ENCODE measurements around the gene C11orf52. TPM values are rescaled to one million over a fixed set of nuclear protein-coding genes. Genes with fewer than 3 reads are reported as not detected.
A peak's percentile ranks its signal among the peaks of the same experiment; 100 is the strongest.

The C11orf52 gene
- total and polyA plus RNA-seq, 2 of the 13 experiments (the other 11 are each of a cell fraction or from before 2014, with no cell fraction given): 7.4 to 11.0 TPM

DNA sequence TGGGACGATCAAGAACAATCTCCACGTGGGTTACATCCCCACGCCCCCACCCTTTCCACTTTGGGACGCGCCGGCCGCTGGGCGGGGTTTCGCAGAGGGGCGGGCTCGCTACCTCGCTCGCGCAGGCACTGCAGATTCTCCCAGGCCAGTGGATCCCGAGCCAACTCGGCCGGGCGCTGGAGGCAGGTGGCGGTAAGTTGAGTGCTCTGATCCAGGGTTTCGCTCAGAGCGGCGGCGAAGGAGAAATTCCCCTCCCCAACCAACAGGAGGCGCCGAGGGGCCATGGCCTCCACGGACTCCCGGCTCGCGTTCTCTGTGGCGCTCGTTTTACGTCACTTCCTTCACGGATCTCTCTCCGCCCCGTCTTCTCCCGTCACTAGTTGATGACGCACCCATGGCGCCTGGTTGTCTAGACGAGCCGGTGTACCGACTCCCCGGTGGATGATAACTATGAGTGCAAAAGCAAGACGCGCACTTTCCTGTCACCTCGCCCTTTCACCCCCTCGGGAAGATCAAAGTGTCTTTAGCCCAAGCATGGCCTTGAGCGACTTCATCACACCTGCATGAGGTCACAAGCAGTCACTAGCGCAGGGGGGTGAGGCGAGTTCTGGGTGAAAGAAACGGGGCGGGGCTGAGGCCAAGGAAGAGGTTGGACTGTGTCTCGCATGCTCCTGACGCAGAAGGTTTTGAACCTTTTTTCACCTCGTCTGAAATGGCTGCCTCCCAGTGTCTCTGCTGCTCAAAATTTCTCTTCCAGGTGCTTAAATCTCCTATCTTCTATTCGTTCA lies 39.7 kb upstream of the C11orf52 start, which contains the start of the genes CFAP68 and FDXACB1 (continued):
- TF ChIP-seq NR2C2 (CRISPR knock-in tag; IDR thresholded peaks at IDR 0.05; ENCODE audit: borderline replicate concordance): peak; percentile 88
- TF ChIP-seq ZNF460 (CRISPR knock-in tag; IDR thresholded peaks at IDR 0.05; ENCODE audit: borderline replicate concordance): peak; percentile 10; the same call in 1 of the 2 replicates
- TF ChIP-seq, protein P1, sequence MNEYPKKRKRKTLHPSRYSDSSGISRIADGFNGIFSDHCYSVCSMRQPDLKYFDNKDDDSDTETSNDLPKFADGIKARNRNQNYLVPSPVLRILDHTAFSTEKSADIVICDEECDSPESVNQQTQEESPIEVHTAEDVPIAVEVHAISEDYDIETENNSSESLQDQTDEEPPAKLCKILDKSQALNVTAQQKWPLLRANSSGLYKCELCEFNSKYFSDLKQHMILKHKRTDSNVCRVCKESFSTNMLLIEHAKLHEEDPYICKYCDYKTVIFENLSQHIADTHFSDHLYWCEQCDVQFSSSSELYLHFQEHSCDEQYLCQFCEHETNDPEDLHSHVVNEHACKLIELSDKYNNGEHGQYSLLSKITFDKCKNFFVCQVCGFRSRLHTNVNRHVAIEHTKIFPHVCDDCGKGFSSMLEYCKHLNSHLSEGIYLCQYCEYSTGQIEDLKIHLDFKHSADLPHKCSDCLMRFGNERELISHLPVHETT (CRISPR knock-in tag; conservative IDR thresholded peaks at IDR 0.05): peak; percentile 94
- no peak; the same call in none of the 2 replicates for TF ChIP-seq GFI1 (CRISPR knock-in tag; IDR thresholded peaks at IDR 0.05; ENCODE audit: borderline replicate concordance)
- TF ChIP-seq GATAD2A (CRISPR knock-in tag; IDR thresholded peaks at IDR 0.05): peak; percentile 53; the same call in 1 of the 2 replicates
- TF ChIP-seq, protein P2, sequence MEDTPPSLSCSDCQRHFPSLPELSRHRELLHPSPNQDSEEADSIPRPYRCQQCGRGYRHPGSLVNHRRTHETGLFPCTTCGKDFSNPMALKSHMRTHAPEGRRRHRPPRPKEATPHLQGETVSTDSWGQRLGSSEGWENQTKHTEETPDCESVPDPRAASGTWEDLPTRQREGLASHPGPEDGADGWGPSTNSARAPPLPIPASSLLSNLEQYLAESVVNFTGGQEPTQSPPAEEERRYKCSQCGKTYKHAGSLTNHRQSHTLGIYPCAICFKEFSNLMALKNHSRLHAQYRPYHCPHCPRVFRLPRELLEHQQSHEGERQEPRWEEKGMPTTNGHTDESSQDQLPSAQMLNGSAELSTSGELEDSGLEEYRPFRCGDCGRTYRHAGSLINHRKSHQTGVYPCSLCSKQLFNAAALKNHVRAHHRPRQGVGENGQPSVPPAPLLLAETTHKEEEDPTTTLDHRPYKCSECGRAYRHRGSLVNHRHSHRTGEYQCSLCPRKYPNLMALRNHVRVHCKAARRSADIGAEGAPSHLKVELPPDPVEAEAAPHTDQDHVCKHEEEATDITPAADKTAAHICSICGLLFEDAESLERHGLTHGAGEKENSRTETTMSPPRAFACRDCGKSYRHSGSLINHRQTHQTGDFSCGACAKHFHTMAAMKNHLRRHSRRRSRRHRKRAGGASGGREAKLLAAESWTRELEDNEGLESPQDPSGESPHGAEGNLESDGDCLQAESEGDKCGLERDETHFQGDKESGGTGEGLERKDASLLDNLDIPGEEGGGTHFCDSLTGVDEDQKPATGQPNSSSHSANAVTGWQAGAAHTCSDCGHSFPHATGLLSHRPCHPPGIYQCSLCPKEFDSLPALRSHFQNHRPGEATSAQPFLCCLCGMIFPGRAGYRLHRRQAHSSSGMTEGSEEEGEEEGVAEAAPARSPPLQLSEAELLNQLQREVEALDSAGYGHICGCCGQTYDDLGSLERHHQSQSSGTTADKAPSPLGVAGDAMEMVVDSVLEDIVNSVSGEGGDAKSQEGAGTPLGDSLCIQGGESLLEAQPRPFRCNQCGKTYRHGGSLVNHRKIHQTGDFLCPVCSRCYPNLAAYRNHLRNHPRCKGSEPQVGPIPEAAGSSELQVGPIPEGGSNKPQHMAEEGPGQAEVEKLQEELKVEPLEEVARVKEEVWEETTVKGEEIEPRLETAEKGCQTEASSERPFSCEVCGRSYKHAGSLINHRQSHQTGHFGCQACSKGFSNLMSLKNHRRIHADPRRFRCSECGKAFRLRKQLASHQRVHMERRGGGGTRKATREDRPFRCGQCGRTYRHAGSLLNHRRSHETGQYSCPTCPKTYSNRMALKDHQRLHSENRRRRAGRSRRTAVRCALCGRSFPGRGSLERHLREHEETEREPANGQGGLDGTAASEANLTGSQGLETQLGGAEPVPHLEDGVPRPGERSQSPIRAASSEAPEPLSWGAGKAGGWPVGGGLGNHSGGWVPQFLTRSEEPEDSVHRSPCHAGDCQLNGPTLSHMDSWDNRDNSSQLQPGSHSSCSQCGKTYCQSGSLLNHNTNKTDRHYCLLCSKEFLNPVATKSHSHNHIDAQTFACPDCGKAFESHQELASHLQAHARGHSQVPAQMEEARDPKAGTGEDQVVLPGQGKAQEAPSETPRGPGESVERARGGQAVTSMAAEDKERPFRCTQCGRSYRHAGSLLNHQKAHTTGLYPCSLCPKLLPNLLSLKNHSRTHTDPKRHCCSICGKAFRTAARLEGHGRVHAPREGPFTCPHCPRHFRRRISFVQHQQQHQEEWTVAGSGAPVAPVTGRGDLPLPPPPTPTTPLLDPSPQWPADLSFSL (CRISPR knock-in tag; IDR thresholded peaks at IDR 0.05): no peak
- TF ChIP-seq HCFC1 (IDR thresholded peaks at IDR 0.05; ENCODE audit: low read depth, low read length): peak; percentile 70
- TF ChIP-seq HMG20A (CRISPR knock-in tag; IDR thresholded peaks at IDR 0.05; ENCODE audit: borderline replicate concordance): no peak
- TF ChIP-seq, protein P3, sequence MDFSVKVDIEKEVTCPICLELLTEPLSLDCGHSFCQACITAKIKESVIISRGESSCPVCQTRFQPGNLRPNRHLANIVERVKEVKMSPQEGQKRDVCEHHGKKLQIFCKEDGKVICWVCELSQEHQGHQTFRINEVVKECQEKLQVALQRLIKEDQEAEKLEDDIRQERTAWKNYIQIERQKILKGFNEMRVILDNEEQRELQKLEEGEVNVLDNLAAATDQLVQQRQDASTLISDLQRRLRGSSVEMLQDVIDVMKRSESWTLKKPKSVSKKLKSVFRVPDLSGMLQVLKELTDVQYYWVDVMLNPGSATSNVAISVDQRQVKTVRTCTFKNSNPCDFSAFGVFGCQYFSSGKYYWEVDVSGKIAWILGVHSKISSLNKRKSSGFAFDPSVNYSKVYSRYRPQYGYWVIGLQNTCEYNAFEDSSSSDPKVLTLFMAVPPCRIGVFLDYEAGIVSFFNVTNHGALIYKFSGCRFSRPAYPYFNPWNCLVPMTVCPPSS (IDR thresholded peaks at IDR 0.05): no peak
- 0 out of 2 replicates have a peak, but pooled peaks have one; percentile 43 for TF ChIP-seq ZNF337 (CRISPR knock-in tag; IDR thresholded peaks at IDR 0.05; ENCODE audit: borderline replicate concordance, low read depth)
- TF ChIP-seq HDAC2 (CRISPR knock-in tag; IDR thresholded peaks at IDR 0.05): peak; percentile 84
- no peak for TF ChIP-seq NFE2L2 (IDR thresholded peaks at IDR 0.05; ENCODE audit: low read length)
- TF ChIP-seq ZNF296 (CRISPR knock-in tag; conservative IDR thresholded peaks at IDR 0.05): no peak
- TF ChIP-seq, protein P4, sequence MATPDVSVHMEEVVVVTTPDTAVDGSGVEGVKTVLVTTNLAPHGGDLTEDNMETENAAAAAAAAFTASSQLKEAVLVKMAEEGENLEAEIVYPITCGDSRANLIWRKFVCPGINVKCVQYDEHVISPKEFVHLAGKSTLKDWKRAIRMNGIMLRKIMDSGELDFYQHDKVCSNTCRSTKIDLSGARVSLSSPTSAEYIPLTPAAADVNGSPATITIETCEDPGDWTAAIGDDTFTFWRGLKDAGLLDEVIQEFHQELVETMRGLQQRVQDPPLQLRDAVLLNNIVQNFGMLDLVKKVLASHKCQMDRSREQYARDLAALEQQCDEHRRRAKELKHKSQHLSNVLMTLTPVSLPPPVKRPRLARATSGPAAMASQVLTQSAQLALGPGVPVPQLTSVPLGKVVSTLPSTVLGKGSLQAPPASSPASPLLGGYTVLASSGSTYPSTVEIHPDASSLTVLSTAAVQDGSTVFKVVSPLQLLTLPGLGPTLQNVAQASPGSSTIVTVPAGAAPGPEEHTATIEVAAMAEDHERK (CRISPR knock-in tag; IDR thresholded peaks at IDR 0.05; ENCODE audit: low read depth): no peak; the same call in 1 of the 2 replicates
- TF ChIP-seq, protein P5, sequence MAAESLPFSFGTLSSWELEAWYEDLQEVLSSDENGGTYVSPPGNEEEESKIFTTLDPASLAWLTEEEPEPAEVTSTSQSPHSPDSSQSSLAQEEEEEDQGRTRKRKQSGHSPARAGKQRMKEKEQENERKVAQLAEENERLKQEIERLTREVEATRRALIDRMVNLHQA (CRISPR knock-in tag; IDR thresholded peaks at IDR 0.05): no peak
- TF ChIP-seq ZIK1 (CRISPR knock-in tag; IDR thresholded peaks at IDR 0.05; ENCODE audit: borderline replicate concordance, low read depth): 0 out of 2 replicates have a peak, but pooled peaks have one; percentile 78
